Left hindlimb (tissue), 1 donor: ENCODE measurements around the gene PRR12.

Experiments used
- DNase-seq: peaks from one replicate; pipeline ENCODE4 v3.0.0-alpha.2; 2018

PRR12 gene

DNA sequence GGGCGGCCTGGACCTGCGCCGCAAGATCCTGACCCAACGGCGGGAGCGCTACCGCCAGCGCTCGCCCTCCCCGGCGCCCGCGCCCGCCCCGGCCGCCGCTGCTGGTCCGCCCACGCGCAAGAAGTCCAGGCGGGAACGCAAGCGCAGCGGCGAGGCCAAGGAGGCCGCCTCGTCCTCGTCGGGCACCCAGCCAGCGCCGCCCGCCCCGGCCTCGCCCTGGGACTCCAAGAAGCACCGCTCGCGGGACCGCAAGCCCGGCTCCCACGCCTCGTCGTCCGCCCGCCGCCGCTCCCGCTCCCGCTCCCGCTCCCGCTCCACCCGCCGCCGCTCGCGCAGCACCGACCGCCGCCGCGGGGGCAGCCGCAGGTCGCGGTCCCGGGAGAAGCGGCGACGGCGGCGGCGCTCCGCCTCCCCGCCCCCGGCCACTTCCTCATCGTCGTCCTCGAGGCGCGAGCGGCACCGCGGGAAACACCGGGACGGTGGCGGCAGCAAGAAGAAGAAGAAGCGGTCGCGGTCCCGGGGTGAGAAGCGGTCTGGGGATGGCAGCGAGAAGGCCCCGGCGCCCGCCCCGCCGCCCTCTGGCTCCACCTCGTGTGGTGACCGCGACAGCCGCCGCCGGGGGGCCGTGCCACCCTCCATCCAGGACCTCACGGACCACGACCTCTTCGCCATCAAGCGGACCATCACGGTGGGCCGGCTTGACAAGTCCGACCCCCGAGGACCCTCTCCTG lies 61.0 kb downstream of the PRR12 start:
- DNase-seq: no peak

- DNase-seq: no peak
These were observed 61.8 kb downstream of the PRR12 start for GRCh38 chr19:49652551-49653465.

DNA sequence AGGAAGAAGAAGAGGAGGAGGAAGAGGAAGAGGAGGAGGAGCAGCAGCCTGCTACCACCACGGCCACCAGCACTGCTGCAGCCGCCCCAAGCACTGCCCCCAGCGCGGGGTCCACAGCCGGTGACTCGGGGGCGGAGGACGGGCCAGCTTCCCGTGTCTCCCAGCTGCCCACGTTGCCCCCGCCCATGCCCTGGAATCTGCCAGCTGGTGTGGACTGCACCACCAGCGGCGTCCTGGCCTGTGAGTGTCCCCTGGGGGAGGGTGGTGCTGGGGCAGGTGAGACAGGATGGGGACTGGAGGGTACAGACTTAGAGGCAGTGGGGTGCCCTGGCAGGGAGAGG lies 62.5 kb downstream of the PRR12 start:
- no peak for DNase-seq

DNA sequence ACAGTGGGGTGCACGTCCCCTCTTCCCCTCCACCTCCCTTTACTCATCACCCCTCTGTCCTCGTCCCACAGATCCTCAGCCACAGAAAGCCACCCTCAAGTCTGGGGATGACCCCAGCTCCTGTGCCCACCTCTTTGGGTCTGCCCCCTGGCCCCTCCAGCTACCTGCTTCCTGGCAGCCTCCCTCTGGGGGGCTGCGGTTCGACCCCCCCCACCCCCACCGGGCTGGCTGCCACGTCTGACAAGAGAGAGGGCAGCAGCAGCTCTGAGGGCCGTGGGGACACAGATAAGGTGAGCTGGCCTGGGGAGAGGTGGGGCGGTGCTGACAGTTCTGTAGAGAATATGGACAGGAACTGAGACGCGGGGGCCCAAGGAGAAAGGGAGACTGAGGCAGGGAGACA lies 63.6 kb downstream of the PRR12 start:
- DNase-seq: no peak

DNA sequence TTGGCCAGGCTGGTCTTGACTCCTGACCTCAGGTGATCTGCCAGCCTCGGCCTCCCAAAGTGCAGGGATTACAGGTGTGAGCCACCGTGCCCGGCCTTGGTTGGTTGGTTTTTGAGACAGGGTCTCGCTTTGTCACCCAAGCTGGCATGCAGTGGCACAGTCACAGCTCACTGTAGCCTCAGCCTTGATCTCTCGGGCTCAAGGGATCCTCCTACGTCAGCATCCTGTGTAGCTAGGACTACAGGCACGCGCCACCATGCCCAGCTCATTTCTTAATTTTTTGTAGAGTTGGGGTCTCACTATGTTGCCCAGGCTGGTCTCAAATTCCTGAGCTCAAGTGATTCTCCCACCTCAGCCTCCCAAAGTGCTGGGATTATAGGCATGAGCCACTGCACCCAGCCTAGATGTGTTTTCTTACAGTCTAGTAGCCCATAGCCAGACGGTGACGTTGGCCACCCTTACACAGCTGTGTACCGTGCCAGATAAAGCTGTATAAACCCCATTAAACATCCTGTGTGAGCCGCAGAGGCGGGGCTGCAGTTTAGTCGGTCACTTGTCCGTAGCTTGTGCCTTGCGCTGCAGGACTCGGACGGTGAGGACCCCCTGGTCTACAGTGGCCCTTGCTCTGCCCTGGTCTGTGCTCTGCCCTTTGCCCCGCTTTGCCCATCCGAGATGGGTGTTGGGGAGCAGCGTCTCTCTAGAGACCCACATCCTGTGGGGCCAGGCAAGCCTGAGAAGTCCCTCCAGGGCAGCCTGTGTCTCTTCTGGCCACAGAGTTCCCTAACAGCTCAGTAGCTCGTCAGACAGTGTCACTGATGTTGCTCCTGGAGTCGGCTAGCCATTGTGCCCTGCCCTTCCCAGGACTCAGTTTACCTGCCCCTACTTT lies 64.8 kb downstream of the PRR12 start:
- no peak for DNase-seq

GRCh38 chr19:49656456-49657109 lies 65.6 kb downstream of the PRR12 start:
- no peak for DNase-seq

DNA sequence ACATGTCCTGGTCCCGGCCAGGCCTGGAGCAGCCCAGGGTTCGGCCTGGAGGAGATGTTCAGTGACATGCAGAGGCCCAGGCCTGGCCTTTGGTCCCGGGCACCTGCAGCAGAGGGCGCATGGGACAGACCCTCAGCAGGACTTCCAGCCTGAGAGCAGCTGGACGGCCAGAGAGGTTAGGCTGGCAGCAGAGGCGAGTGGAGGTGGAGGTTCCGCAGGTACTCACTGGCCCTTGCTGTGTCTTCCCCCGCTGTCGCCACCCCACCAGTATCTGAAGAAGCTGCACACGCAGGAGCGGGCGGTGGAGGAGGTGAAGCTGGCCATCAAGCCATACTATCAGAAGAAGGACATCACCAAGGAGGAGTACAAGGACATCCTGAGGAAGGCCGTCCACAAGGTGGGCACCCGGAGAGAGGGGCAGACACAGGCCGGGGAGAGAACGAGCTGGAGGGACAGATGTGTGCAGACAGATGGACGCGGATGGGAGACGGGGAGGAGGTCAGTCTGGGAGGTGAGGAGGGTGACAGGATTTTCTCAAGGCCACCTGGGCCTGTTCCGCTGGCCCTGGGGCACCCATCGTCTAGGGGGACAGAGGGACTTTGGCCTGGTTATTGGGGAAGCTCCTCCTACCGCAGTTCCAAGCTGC lies 66.6 kb downstream of the PRR12 start:
- DNase-seq: no peak

- no peak for DNase-seq
These were observed 67.1 kb downstream of the PRR12 start for GRCh38 chr19:49658139-49658517.

GRCh38 chr19:49658566-49659442 lies 67.8 kb downstream of the PRR12 start:
- DNase-seq: no peak

DNA sequence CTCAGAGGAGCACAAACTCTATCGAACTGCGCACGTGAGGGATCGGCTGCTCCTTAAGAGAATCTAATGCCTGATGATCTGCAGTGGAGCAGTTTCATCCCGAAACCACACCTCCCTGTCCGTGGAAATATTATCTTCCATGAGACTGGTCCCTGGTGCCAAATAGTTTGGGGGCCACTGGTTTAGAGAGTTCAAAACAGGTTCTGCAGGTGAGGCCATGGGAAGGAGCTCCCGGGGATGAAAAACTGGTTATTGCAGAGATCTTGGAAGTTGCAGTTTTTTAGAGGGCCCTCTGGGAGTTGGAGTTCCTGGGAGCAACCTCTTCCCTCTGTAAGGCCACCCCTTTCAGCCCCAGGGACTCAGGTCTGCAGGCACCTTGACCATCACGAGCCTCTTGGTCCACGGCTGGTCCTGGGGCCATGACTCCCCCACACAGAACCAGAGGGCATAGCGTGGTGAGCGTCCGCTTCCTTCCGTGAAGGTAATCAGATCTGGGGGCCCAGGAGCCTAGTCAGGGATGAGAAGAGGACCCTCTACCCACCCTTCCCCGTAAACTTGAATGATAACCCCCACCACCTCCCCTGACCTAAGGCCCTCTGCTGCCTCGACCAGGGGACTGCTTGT lies 69.5 kb downstream of the PRR12 start:
- DNase-seq: no peak

DNA sequence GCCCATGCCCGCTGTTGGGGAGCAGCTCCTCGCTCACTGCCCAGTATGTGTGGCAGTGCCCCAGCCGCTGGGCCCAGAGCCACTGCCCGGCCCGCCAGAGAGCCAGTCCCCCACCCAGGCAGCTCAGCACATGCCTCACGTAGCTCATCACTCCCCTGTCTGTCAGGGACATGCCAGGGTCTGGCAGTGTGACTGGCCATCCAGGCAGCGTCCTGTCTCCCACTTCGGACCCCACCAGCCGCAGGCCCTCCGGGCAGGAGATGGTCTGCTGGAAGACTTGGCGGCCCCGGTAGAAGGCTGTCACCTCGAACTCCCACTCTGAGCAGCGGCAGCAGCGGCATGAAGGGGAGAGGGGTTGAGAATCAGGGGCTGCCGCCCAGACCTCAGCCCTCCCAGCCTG lies 71.0 kb downstream of the PRR12 start:
- no peak for DNase-seq

DNA sequence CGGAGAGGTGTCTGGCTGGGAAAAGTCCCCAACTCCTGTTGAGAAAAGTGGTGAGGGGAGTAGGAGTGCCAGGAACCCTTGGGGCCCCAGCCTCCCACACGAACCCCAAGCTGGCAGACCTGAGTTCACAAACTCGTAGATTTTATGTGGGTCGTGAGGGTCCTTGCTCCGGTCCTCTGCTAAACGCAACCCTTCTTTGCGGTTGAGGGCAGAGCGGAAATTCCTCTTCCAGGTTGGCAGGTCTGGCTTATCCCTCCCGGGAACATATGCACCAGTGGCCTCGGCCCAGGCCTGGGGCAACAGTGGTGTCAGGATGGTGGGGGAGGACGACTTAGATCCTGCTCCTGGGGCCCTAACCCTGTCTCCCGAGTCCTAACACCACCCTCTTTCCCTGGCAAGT lies 72.2 kb downstream of the PRR12 start:
- DNase-seq: no peak

GRCh38 chr19:49664171-49665035 lies 73.4 kb downstream of the PRR12 start:
- peak; percentile 90 for DNase-seq

- DNase-seq: no peak
These were observed 74.0 kb downstream of the PRR12 start for GRCh38 chr19:49665036-49665350.

DNA sequence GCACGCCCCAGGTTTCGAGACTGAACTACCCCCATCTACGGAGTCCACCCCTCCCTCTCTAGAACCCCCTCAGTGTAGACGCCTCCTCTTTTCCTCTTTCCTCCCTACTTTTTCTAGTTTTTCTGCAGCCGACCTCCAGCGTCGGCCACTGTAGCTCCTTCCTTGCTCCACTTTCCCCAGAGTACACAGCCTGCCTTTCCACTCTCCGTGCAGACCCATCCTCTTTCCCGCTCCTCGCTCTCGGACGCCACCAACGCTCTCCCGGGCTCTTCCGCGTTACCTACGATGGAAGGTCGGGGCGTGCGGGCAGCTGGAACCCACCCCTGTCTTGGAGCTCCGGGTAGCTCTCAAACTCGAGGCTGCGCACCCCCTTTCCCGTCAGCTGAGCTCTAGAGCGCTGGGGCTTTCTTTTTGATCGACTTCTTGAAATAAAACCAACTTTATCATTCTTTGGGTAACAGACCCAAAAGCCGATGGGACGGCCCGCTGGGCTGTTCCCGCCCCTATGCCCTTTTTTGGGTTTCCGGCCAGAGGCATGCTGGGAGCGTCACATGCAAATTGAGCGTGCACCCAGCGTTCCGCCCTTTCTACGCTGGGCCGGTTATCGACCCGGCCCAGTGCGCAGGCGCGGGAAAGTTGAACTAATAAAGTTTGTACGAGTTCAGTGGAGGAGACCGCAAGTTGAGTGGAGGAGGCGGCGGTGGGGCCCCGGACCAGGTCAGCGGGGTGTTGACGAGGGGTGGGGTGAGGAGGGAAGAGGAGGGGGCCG lies 74.6 kb downstream of the PRR12 start, which contains the start of the genes BCL2L12 and IRF3:
Gene BCL2L12 (plus strand): TSS at position 583 of the 769 bp plus-strand sequence. CDS start 760 bp downstream, outside the sequence.
Gene IRF3 (minus strand): TSS at position 507 of the 769 bp plus-strand sequence. CDS start 1,019 bp downstream, outside the sequence.
- DNase-seq: peak; percentile 97

DNA sequence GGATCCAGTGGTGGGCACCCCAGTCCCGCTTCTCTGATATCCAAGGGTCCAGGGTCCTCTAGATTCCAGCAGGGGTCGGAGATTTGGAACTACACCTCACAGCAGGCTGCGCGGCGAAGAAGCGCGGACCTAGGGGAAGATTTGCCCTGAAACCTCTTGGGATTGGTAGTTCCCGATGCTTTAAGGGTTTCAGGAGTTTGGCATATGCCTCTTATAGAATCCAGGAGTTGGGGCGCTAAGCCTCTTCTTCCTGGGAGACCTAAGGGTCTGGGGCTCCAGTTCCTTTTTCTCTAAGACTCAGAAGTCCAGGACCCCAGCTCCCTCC lies 75.1 kb downstream of the PRR12 start:
- no peak for DNase-seq

GRCh38 chr19:49667473-49667872 lies 76.5 kb downstream of the PRR12 start:
- DNase-seq: no peak

- no peak for DNase-seq
These were observed 78.5 kb downstream of the PRR12 start for GRCh38 chr19:49669516-49669915.
